ENCODE measurements around the gene MSH2. TPM values are rescaled to one million over a fixed set of nuclear protein-coding genes. Genes with fewer than 3 reads are reported as not detected.

MSH2 gene
- total and polyA plus RNA-seq, 5 donors from 2014 or later: 12.9 to 29.9 (median 29.0) TPM

- peaks cover 14% of the 10 kb centered on the region for H3K36me3 Mint-ChIP-seq
- H3K4me1 ChIP-seq (ENCODE audit: control insufficient read depth, insufficient read depth, low read length, poor library complexity, severe bottlenecking): no peaks in the 10 kb centered on the region
- H3K36me3 ChIP-seq (ENCODE audit: control insufficient read depth, insufficient read depth, low read length): no peaks in the 10 kb centered on the region
- peaks cover 0 to 5% (median 0%) of the 10 kb centered on the region in 4 donors for H3K4me1 Mint-ChIP-seq
- no peaks in the 10 kb centered on the region for H3K27me3 Mint-ChIP-seq
- H3K27ac ChIP-seq (ENCODE audit: insufficient read depth, low read length, poor library complexity, severe bottlenecking): no peak overlapping the region
- H3K4me3 ChIP-seq (ENCODE audit: low read depth, low read length): no peak overlapping the region
- peaks cover 0 to 4% (median 2%) of the 10 kb centered on the region in 7 donors for H3K9me3 Mint-ChIP-seq
- H3K27ac Mint-ChIP-seq: no peak overlapping the region
- H3K4me3 Mint-ChIP-seq: no peak overlapping the region
- ATAC-seq (ENCODE audit: low read depth in 2 of 2): no peak
- no peak for DNase-seq
- no peaks in the 10 kb centered on the region for H3K27me3 ChIP-seq (ENCODE audit: control insufficient read depth, insufficient read depth, low read length)
- H3K9me3 ChIP-seq (ENCODE audit: control insufficient read depth in 2 of 2, low read length in 2 of 2): no peaks in the 10 kb centered on the region
Measured at GRCh38 chr2:47510745-47511144, 107.8 kb downstream of the MSH2 start.

GRCh38 chr2:47512581-47513083, 109.7 kb downstream of the MSH2 start:
- no peak overlapping the region for H3K27ac Mint-ChIP-seq
- H3K27me3 Mint-ChIP-seq: no peaks in the 10 kb centered on the region
- Histone ChIP-seq H3K4me1 (ENCODE audit: control insufficient read depth, insufficient read depth, low read length, poor library complexity, severe bottlenecking) (no peaks in the 10 kb centered on the region), H3K27ac (ENCODE audit: insufficient read depth, low read length, poor library complexity, severe bottlenecking) (no peak overlapping the region), H3K4me3 (ENCODE audit: low read depth, low read length) (no peak overlapping the region), H3K36me3 (ENCODE audit: control insufficient read depth, insufficient read depth, low read length) (no peaks in the 10 kb centered on the region), H3K9me3 (ENCODE audit: control insufficient read depth in 2 of 2, low read length in 2 of 2) (no peaks in the 10 kb centered on the region), H3K27me3 (ENCODE audit: control insufficient read depth, insufficient read depth, low read length) (no peaks in the 10 kb centered on the region)
- DNase-seq: no peak
- H3K36me3 Mint-ChIP-seq: peaks cover 14% of the 10 kb centered on the region
- peaks cover 0 to 5% (median 0%) of the 10 kb centered on the region in 4 donors for H3K4me1 Mint-ChIP-seq
- ATAC-seq (ENCODE audit: low read depth in 2 of 2): no peak
- H3K4me3 Mint-ChIP-seq: no peak overlapping the region
- H3K9me3 Mint-ChIP-seq: peaks cover 0 to 3% (median 0%) of the 10 kb centered on the region in 7 donors

GRCh38 chr2:47513981-47514520, 111.1 kb downstream of the MSH2 start:
- H3K36me3 ChIP-seq (ENCODE audit: control insufficient read depth, insufficient read depth, low read length): no peaks in the 10 kb centered on the region
- H3K36me3 Mint-ChIP-seq: peaks cover 14% of the 10 kb centered on the region
- H3K9me3 ChIP-seq (ENCODE audit: control insufficient read depth in 2 of 2, low read length in 2 of 2): no peaks in the 10 kb centered on the region
- no peaks in the 10 kb centered on the region for H3K27me3 Mint-ChIP-seq
- ATAC-seq (ENCODE audit: low read depth in 2 of 2) (no peak), DNase-seq (no peak)
- H3K9me3 Mint-ChIP-seq: peaks cover 0 to 3% (median 0%) of the 10 kb centered on the region in 7 donors
- no peak overlapping the region for H3K4me3 ChIP-seq (ENCODE audit: low read depth, low read length)
- H3K4me3 Mint-ChIP-seq: no peak overlapping the region
- no peaks in the 10 kb centered on the region for H3K27me3 ChIP-seq (ENCODE audit: control insufficient read depth, insufficient read depth, low read length)
- no peaks in the 10 kb centered on the region for H3K4me1 ChIP-seq (ENCODE audit: control insufficient read depth, insufficient read depth, low read length, poor library complexity, severe bottlenecking)
- H3K4me1 Mint-ChIP-seq: peaks cover 0 to 3% (median under 1%) of the 10 kb centered on the region in 4 donors
- H3K27ac ChIP-seq (ENCODE audit: insufficient read depth, low read length, poor library complexity, severe bottlenecking): no peak overlapping the region
- no peak overlapping the region for H3K27ac Mint-ChIP-seq

- H3K27ac Mint-ChIP-seq: no peak overlapping the region
- Histone ChIP-seq H3K9me3 (ENCODE audit: control insufficient read depth in 2 of 2, low read length in 2 of 2) (no peaks in the 10 kb centered on the region), H3K27me3 (ENCODE audit: control insufficient read depth, insufficient read depth, low read length) (no peaks in the 10 kb centered on the region), H3K4me1 (ENCODE audit: control insufficient read depth, insufficient read depth, low read length, poor library complexity, severe bottlenecking) (peaks cover 10% of the 10 kb centered on the region), H3K4me3 (ENCODE audit: low read depth, low read length) (no peak overlapping the region), H3K36me3 (ENCODE audit: control insufficient read depth, insufficient read depth, low read length) (no peaks in the 10 kb centered on the region), H3K27ac (ENCODE audit: insufficient read depth, low read length, poor library complexity, severe bottlenecking) (no peak overlapping the region)
- H3K36me3 Mint-ChIP-seq: peaks cover 14% of the 10 kb centered on the region
- no peak for DNase-seq
- peak overlapping the region in 1 of 4 donors; percentile 19 for H3K4me3 Mint-ChIP-seq
- H3K27me3 Mint-ChIP-seq: no peaks in the 10 kb centered on the region
- peaks cover 0 to 3% (median 0%) of the 10 kb centered on the region in 7 donors for H3K9me3 Mint-ChIP-seq
- H3K4me1 Mint-ChIP-seq: peaks cover 0 to 21% (median 7%) of the 10 kb centered on the region in 4 donors
- no peak for ATAC-seq (ENCODE audit: low read depth in 2 of 2)
Measured at GRCh38 chr2:47516360-47517104, 113.6 kb downstream of the MSH2 start.

- Mint-ChIP-seq H3K9me3 (peaks cover 0 to 3% (median 0%) of the 10 kb centered on the region in 7 donors), H3K27ac (no peak overlapping the region), H3K4me3 (peak overlapping the region in 3 of 4 donors; percentile 42 to 89 (median 42)), H3K27me3 (no peaks in the 10 kb centered on the region), H3K36me3 (peaks cover 10% of the 10 kb centered on the region), H3K4me1 (peaks cover 0 to 29% (median 6%) of the 10 kb centered on the region in 4 donors)
- DNase-seq (no peak), ATAC-seq (ENCODE audit: low read depth in 2 of 2) (no peak)
- Histone ChIP-seq H3K4me3 (ENCODE audit: low read depth, low read length) (no peak overlapping the region), H3K27ac (ENCODE audit: insufficient read depth, low read length, poor library complexity, severe bottlenecking) (no peak overlapping the region), H3K27me3 (ENCODE audit: control insufficient read depth, insufficient read depth, low read length) (no peaks in the 10 kb centered on the region), H3K36me3 (ENCODE audit: control insufficient read depth, insufficient read depth, low read length) (no peaks in the 10 kb centered on the region), H3K9me3 (ENCODE audit: control insufficient read depth in 2 of 2, low read length in 2 of 2) (no peaks in the 10 kb centered on the region), H3K4me1 (ENCODE audit: control insufficient read depth, insufficient read depth, low read length, poor library complexity, severe bottlenecking) (peaks cover 17% of the 10 kb centered on the region)
Measured at GRCh38 chr2:47518497-47519146, 115.7 kb downstream of the MSH2 start.

- no peaks in the 10 kb centered on the region for H3K9me3 Mint-ChIP-seq
- Histone ChIP-seq H3K4me1 (ENCODE audit: control insufficient read depth, insufficient read depth, low read length, poor library complexity, severe bottlenecking) (peaks cover 17% of the 10 kb centered on the region), H3K27ac (ENCODE audit: insufficient read depth, low read length, poor library complexity, severe bottlenecking) (no peak overlapping the region), H3K36me3 (ENCODE audit: control insufficient read depth, insufficient read depth, low read length) (no peaks in the 10 kb centered on the region), H3K27me3 (ENCODE audit: control insufficient read depth, insufficient read depth, low read length) (no peaks in the 10 kb centered on the region), H3K4me3 (ENCODE audit: low read depth, low read length) (no peak overlapping the region), H3K9me3 (ENCODE audit: control insufficient read depth in 2 of 2, low read length in 2 of 2) (no peaks in the 10 kb centered on the region)
- ATAC-seq (ENCODE audit: low read depth in 2 of 2): no peak
- H3K36me3 Mint-ChIP-seq: peaks cover 4% of the 10 kb centered on the region
- peak overlapping the region in 1 of 3 donors; percentile 42 for H3K27ac Mint-ChIP-seq
- no peaks in the 10 kb centered on the region for H3K27me3 Mint-ChIP-seq
- DNase-seq: no peak
- peak overlapping the region in 3 of 4 donors; percentile 42 to 89 (median 42) for H3K4me3 Mint-ChIP-seq
- peaks cover 0 to 29% (median 6%) of the 10 kb centered on the region in 4 donors for H3K4me1 Mint-ChIP-seq
Measured at GRCh38 chr2:47519147-47519537, 116.2 kb downstream of the MSH2 start.

GRCh38 chr2:47519604-47520301, 116.8 kb downstream of the MSH2 start:
- no peaks in the 10 kb centered on the region for H3K36me3 ChIP-seq (ENCODE audit: control insufficient read depth, insufficient read depth, low read length)
- no peaks in the 10 kb centered on the region for H3K9me3 ChIP-seq (ENCODE audit: control insufficient read depth in 2 of 2, low read length in 2 of 2)
- Mint-ChIP-seq H3K27me3 (no peaks in the 10 kb centered on the region), H3K27ac (peak overlapping the region; percentile 42 to 60 (median 43)), H3K36me3 (peaks cover 4% of the 10 kb centered on the region), H3K4me3 (peak overlapping the region; percentile 79 to 89 (median 86)), H3K9me3 (no peaks in the 10 kb centered on the region), H3K4me1 (peaks cover 0 to 29% (median 6%) of the 10 kb centered on the region in 4 donors)
- peak overlapping the region; percentile 48 for H3K4me3 ChIP-seq (ENCODE audit: low read depth, low read length)
- no peak for ATAC-seq (ENCODE audit: low read depth in 2 of 2)
- H3K27ac ChIP-seq (ENCODE audit: insufficient read depth, low read length, poor library complexity, severe bottlenecking): no peak overlapping the region
- peaks cover 17% of the 10 kb centered on the region for H3K4me1 ChIP-seq (ENCODE audit: control insufficient read depth, insufficient read depth, low read length, poor library complexity, severe bottlenecking)
- no peak for DNase-seq
- no peaks in the 10 kb centered on the region for H3K27me3 ChIP-seq (ENCODE audit: control insufficient read depth, insufficient read depth, low read length)

Data from CD4-positive, CD25-positive, alpha-beta regulatory T cell (primary cell).